HepG2 (cell line): ENCODE data around the gene NRG3.

Source experiments
- EP300 ChIP-seq, 3 experiments: sonication (generic) in 1 of 3; formaldehyde crosslinking in 1 of 3; IDR thresholded peaks; 2 replicates each; pipeline versions ENCODE4 v1.5.1 to v1.6.1; 2011 to 2020; ENCODE audit warnings: low read depth in 2 of 3, low read length in 2 of 3, borderline replicate concordance in 1 of 3, improper control_type of control experiment in 1 of 3, mild to moderate bottlenecking in 1 of 3, missing genetic modification reagents in 1 of 3, moderate library complexity in 1 of 3
- HNF4A ChIP-seq: sonication (generic); formaldehyde crosslinking; IDR thresholded peaks from 2 replicates; pipeline ENCODE4 v1.4.0; 2020; ENCODE audit warnings: missing genetic modification reagents
- PTBP1 ChIP-seq: fragments of 200-400 bp; formaldehyde crosslinking; IDR thresholded peaks from 2 replicates; pipeline ENCODE4 v1.6.1; 2018; ENCODE audit warnings: low read length, low read depth; ENCODE audit not compliant: poor library complexity, severe bottlenecking
- RCOR2 ChIP-seq: IDR thresholded peaks from 2 replicates; pipeline ENCODE4 v1.6.1; 2016; ENCODE audit warnings: missing biosample characterization, missing genetic modification reagents
- SP2 ChIP-seq: sonication (generic); formaldehyde crosslinking; IDR thresholded peaks from 2 replicates; pipeline ENCODE4 v1.5.1; 2020; ENCODE audit warnings: mild to moderate bottlenecking, missing genetic modification reagents
- SSRP1 ChIP-seq: IDR thresholded peaks from 2 replicates; pipeline ENCODE4 v1.6.1; 2016; ENCODE audit warnings: control low read depth
- ZNF121 ChIP-seq: sonication (generic); formaldehyde crosslinking; IDR thresholded peaks from 2 replicates; pipeline ENCODE4 v1.5.0; 2020; ENCODE audit warnings: mild to moderate bottlenecking, missing genetic modification reagents
- ZNF713 ChIP-seq: sonication (generic); formaldehyde crosslinking; IDR thresholded peaks from 2 replicates; pipeline ENCODE4 v1.4.0; 2020; ENCODE audit warnings: mild to moderate bottlenecking, missing genetic modification reagents
- ZNF775 ChIP-seq: sonication (generic); formaldehyde crosslinking; IDR thresholded peaks from 2 replicates; pipeline ENCODE4 v1.4.0; 2020; ENCODE audit warnings: missing genetic modification reagents, mild to moderate bottlenecking, moderate library complexity, borderline replicate concordance
- ZNF839 ChIP-seq: sonication (generic); formaldehyde crosslinking; IDR thresholded peaks from 2 replicates; pipeline ENCODE4 v1.4.0; 2020; ENCODE audit warnings: missing genetic modification reagents, mild to moderate bottlenecking, borderline replicate concordance
- TF ChIP-seq, protein P1 (sequence below): sonication (generic); formaldehyde crosslinking; IDR thresholded peaks from 2 replicates; pipeline ENCODE4 v1.5.0; 2020; ENCODE audit warnings: missing genetic modification reagents, mild to moderate bottlenecking, borderline replicate concordance

DNA sequence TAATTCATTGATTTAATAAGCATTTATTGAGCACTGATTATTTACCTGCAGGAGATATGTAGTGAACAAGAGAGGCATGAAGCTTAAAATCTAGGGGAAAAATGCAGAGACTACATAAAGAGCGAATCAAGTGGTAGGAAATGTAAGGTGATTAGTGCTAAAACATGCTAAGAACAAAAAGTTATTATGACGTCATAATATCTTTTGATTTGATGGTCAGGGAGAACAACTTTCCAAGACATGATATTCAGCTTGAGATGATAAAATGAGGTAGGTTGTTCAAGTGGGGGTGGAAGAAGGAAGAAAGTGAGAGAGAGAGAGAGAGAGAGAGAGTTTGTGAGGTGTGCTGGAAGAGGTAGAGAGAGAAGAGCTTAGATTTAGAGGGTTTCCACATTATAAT, 317.7 kb downstream of the NRG3 start:
- TF ChIP-seq ZNF121 (CRISPR knock-in tag) (no peak), PTBP1 (no peak), ZNF839 (CRISPR knock-in tag) (no peak), HNF4A (no peak), ZNF713 (no peak), SP2 (CRISPR knock-in tag) (no peak), RCOR2 (CRISPR knock-in tag) (no peak), SSRP1 (CRISPR knock-in tag) (no peak), EP300 (IDR thresholded peaks at IDR 0.05; ENCODE audit: low read depth in 2 of 2, low read length in 2 of 2) (no peak), EP300 (CRISPR knock-in tag; IDR thresholded peaks at IDR 0.05; ENCODE audit: borderline replicate concordance) (no peak), ZNF775 (CRISPR knock-in tag) (no peak)
- TF ChIP-seq, protein P1, sequence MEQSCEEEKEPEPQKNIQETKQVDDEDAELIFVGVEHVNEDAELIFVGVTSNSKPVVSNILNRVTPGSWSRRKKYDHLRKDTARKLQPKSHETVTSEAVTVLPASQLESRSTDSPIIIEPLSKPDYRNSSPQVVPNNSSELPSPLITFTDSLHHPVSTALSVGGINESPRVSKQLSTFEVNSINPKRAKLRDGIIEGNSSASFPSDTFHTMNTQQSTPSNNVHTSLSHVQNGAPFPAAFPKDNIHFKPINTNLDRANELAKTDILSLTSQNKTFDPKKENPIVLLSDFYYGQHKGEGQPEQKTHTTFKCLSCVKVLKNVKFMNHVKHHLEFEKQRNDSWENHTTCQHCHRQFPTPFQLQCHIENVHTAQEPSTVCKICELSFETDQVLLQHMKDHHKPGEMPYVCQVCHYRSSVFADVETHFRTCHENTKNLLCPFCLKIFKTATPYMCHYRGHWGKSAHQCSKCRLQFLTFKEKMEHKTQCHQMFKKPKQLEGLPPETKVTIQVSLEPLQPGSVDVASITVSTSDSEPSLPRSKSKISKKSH (CRISPR knock-in tag): no peak
